ENCODE data around the gene SEC14L1.

The SEC14L1 gene

GRCh38 chr17:77160875-77161530, 20.2 kb downstream of the SEC14L1 start:
- Histone ChIP-seq H3K9ac (ENCODE audit: low read length) (no peak overlapping the region), H3K27me3 (ENCODE audit: control insufficient read depth, insufficient read depth, low read length) (no peaks in the 10 kb centered on the region), H3K9me3 (ENCODE audit: control insufficient read depth, low read length) (no peaks in the 10 kb centered on the region), H3K4me1 (ENCODE audit: control insufficient read depth, insufficient read depth, low read length) (peaks cover 18% of the 10 kb centered on the region), H3K36me3 (ENCODE audit: control insufficient read depth, insufficient read depth, low read length) (no peaks in the 10 kb centered on the region), H3K4me3 (ENCODE audit: low read length) (no peak overlapping the region)

- H3K9ac ChIP-seq (ENCODE audit: low read length): no peak overlapping the region
- peaks cover 18% of the 10 kb centered on the region for H3K4me1 ChIP-seq (ENCODE audit: control insufficient read depth, insufficient read depth, low read length)
- H3K36me3 ChIP-seq (ENCODE audit: control insufficient read depth, insufficient read depth, low read length): no peaks in the 10 kb centered on the region
- no peaks in the 10 kb centered on the region for H3K9me3 ChIP-seq (ENCODE audit: control insufficient read depth, low read length)
- H3K27me3 ChIP-seq (ENCODE audit: control insufficient read depth, insufficient read depth, low read length): no peaks in the 10 kb centered on the region
- H3K4me3 ChIP-seq (ENCODE audit: low read length): no peak overlapping the region
These were observed 21.2 kb downstream of the SEC14L1 start for GRCh38 chr17:77161953-77162352.

GRCh38 chr17:77163001-77163400, 22.2 kb downstream of the SEC14L1 start:
- Histone ChIP-seq H3K27me3 (ENCODE audit: control insufficient read depth, insufficient read depth, low read length) (no peaks in the 10 kb centered on the region), H3K9me3 (ENCODE audit: control insufficient read depth, low read length) (no peaks in the 10 kb centered on the region), H3K4me1 (ENCODE audit: control insufficient read depth, insufficient read depth, low read length) (peaks cover 18% of the 10 kb centered on the region), H3K9ac (ENCODE audit: low read length) (peak overlapping the region; percentile 14), H3K4me3 (ENCODE audit: low read length) (no peak overlapping the region), H3K36me3 (ENCODE audit: control insufficient read depth, insufficient read depth, low read length) (no peaks in the 10 kb centered on the region)

GRCh38 chr17:77163511-77164280, 22.9 kb downstream of the SEC14L1 start:
- H3K36me3 ChIP-seq (ENCODE audit: control insufficient read depth, insufficient read depth, low read length): no peaks in the 10 kb centered on the region
- H3K27me3 ChIP-seq (ENCODE audit: control insufficient read depth, insufficient read depth, low read length): no peaks in the 10 kb centered on the region
- no peak overlapping the region for H3K9ac ChIP-seq (ENCODE audit: low read length)
- peaks cover 18% of the 10 kb centered on the region for H3K4me1 ChIP-seq (ENCODE audit: control insufficient read depth, insufficient read depth, low read length)
- H3K9me3 ChIP-seq (ENCODE audit: control insufficient read depth, low read length): no peaks in the 10 kb centered on the region
- H3K4me3 ChIP-seq (ENCODE audit: low read length): no peak overlapping the region

GRCh38 chr17:77164483-77165091, 23.8 kb downstream of the SEC14L1 start:
- no peaks in the 10 kb centered on the region for H3K36me3 ChIP-seq (ENCODE audit: control insufficient read depth, insufficient read depth, low read length)
- no peak overlapping the region for H3K9ac ChIP-seq (ENCODE audit: low read length)
- H3K4me3 ChIP-seq (ENCODE audit: low read length): no peak overlapping the region
- H3K9me3 ChIP-seq (ENCODE audit: control insufficient read depth, low read length): no peaks in the 10 kb centered on the region
- H3K27me3 ChIP-seq (ENCODE audit: control insufficient read depth, insufficient read depth, low read length): no peaks in the 10 kb centered on the region
- H3K4me1 ChIP-seq (ENCODE audit: control insufficient read depth, insufficient read depth, low read length): peaks cover 18% of the 10 kb centered on the region

- no peaks in the 10 kb centered on the region for H3K27me3 ChIP-seq (ENCODE audit: control insufficient read depth, insufficient read depth, low read length)
- H3K9ac ChIP-seq (ENCODE audit: low read length): no peak overlapping the region
- no peak overlapping the region for H3K4me3 ChIP-seq (ENCODE audit: low read length)
- no peaks in the 10 kb centered on the region for H3K36me3 ChIP-seq (ENCODE audit: control insufficient read depth, insufficient read depth, low read length)
- H3K9me3 ChIP-seq (ENCODE audit: control insufficient read depth, low read length): no peaks in the 10 kb centered on the region
- peaks cover 12% of the 10 kb centered on the region for H3K4me1 ChIP-seq (ENCODE audit: control insufficient read depth, insufficient read depth, low read length)
These were observed 24.8 kb downstream of the SEC14L1 start for GRCh38 chr17:77165577-77165976.

- Histone ChIP-seq H3K36me3 (ENCODE audit: control insufficient read depth, insufficient read depth, low read length) (no peaks in the 10 kb centered on the region), H3K27me3 (ENCODE audit: control insufficient read depth, insufficient read depth, low read length) (no peaks in the 10 kb centered on the region), H3K9me3 (ENCODE audit: control insufficient read depth, low read length) (no peaks in the 10 kb centered on the region), H3K9ac (ENCODE audit: low read length) (no peak overlapping the region), H3K4me1 (ENCODE audit: control insufficient read depth, insufficient read depth, low read length) (peaks cover 10% of the 10 kb centered on the region), H3K4me3 (ENCODE audit: low read length) (no peak overlapping the region)
These were observed 26.9 kb downstream of the SEC14L1 start for GRCh38 chr17:77167472-77168306.

GRCh38 chr17:77173104-77173503, 32.3 kb downstream of the SEC14L1 start:
- Histone ChIP-seq H3K36me3 (ENCODE audit: control insufficient read depth, insufficient read depth, low read length) (peaks cover 7% of the 10 kb centered on the region), H3K9me3 (ENCODE audit: control insufficient read depth, low read length) (peaks cover 4% of the 10 kb centered on the region), H3K4me1 (ENCODE audit: control insufficient read depth, insufficient read depth, low read length) (no peaks in the 10 kb centered on the region), H3K27me3 (ENCODE audit: control insufficient read depth, insufficient read depth, low read length) (no peaks in the 10 kb centered on the region), H3K9ac (ENCODE audit: low read length) (no peak overlapping the region), H3K4me3 (ENCODE audit: low read length) (no peak overlapping the region)

- peaks cover 7% of the 10 kb centered on the region for H3K36me3 ChIP-seq (ENCODE audit: control insufficient read depth, insufficient read depth, low read length)
- no peak overlapping the region for H3K4me3 ChIP-seq (ENCODE audit: low read length)
- H3K27me3 ChIP-seq (ENCODE audit: control insufficient read depth, insufficient read depth, low read length): no peaks in the 10 kb centered on the region
- peaks cover 4% of the 10 kb centered on the region for H3K9me3 ChIP-seq (ENCODE audit: control insufficient read depth, low read length)
- no peaks in the 10 kb centered on the region for H3K4me1 ChIP-seq (ENCODE audit: control insufficient read depth, insufficient read depth, low read length)
- H3K9ac ChIP-seq (ENCODE audit: low read length): no peak overlapping the region
These were observed 34.3 kb downstream of the SEC14L1 start for GRCh38 chr17:77174928-77175661.

- no peaks in the 10 kb centered on the region for H3K4me1 ChIP-seq (ENCODE audit: control insufficient read depth, insufficient read depth, low read length)
- H3K9ac ChIP-seq (ENCODE audit: low read length): no peak overlapping the region
- H3K27me3 ChIP-seq (ENCODE audit: control insufficient read depth, insufficient read depth, low read length): no peaks in the 10 kb centered on the region
- peaks cover 7% of the 10 kb centered on the region for H3K36me3 ChIP-seq (ENCODE audit: control insufficient read depth, insufficient read depth, low read length)
- H3K4me3 ChIP-seq (ENCODE audit: low read length): no peak overlapping the region
- peaks cover 4% of the 10 kb centered on the region for H3K9me3 ChIP-seq (ENCODE audit: control insufficient read depth, low read length)
These were observed 36.4 kb downstream of the SEC14L1 start for GRCh38 chr17:77177002-77177741.

GRCh38 chr17:77178050-77178449, 37.3 kb downstream of the SEC14L1 start:
- no peak overlapping the region for H3K4me3 ChIP-seq (ENCODE audit: low read length)
- H3K4me1 ChIP-seq (ENCODE audit: control insufficient read depth, insufficient read depth, low read length): no peaks in the 10 kb centered on the region
- peaks cover 7% of the 10 kb centered on the region for H3K36me3 ChIP-seq (ENCODE audit: control insufficient read depth, insufficient read depth, low read length)
- no peak overlapping the region for H3K9ac ChIP-seq (ENCODE audit: low read length)
- H3K9me3 ChIP-seq (ENCODE audit: control insufficient read depth, low read length): peaks cover 4% of the 10 kb centered on the region
- no peaks in the 10 kb centered on the region for H3K27me3 ChIP-seq (ENCODE audit: control insufficient read depth, insufficient read depth, low read length)

Data from mucosa of stomach (tissue), 1 donor.